HG03575 (cell line): Measurements from ENCODE around the gene ATP7B.

Experiments used
- ATAC-seq: cut with Tn5 transposase; IDR thresholded peaks from one replicate; pipeline ENCODE4 v1.9.1; 2021; ENCODE audit not compliant: unreplicated experiment, insufficient number of reproducible peaks, low FRiP score; ENCODE audit errors: extremely low read depth

Gene ATP7B

GRCh38 chr13:51957377-51958216 lies 53.7 kb downstream of the ATP7B start:
- no peak for ATAC-seq

- ATAC-seq = no peak
Measured at GRCh38 chr13:51956717-51957116, 54.5 kb downstream of the ATP7B start.

GRCh38 chr13:51955816-51956603 lies 55.2 kb downstream of the ATP7B start:
- no peak for ATAC-seq

DNA sequence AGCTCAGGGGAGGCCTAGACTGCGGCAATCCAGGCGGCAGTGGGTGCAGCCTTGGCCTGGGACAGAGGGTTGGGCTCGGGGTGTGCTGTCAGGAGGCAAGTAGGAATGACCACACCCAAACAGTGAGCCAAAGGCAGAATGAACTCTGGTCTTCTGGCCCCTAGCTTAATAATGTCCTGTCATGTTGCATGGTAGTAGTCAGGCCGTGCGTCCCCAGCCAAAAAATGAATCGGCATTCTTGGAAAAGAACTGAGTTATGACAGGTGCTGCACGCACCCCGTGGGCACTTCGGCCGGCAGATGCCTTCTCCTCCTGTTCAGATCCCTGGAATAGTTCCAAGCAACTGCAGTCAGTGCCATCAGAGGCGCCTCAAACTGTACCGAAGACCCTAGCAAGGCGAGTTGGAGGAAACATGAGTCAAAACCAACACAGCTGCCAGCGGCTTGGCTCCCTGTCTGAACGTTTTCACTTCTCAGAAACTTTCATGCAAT lies 55.9 kb downstream of the ATP7B start:
- ATAC-seq = no peak

DNA sequence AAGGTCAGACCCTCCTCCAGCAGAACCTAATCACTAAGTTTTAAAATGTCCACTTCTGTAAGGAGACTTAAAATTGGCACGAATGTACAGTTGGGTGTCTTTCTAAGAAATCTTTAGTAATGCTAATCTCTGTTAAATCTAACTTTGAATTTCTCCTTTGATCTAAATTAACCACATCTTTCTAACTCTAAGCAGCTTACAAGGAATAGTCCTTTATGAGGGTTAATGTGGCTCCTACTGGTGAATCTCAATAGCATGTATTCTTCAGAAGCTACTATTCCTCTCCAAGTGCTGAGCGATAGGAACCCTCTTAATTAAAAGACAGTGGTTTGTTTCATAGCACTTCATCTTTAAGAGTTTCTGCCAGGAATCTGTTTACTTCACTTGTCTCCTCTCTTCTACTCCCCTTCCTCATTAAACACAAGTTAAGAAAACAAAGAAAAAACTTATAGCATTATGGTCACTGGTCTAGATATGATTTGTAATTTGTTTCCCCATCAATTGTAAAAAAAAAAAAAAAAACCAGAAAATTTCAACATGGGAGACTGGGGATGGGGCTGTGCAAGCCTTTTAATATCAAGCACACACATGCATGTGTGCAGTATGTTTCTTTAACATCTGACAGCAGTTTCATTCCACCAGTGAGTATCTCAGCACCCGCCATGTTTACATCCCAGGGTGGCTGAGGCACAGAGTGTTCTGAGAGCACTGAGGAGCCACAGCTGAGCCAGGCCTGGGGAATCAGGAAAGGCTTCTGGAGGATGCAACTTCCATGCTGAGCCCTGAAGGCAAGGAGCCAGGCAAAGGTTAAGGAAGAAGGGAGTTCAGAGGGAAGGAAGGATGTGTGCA lies 57.7 kb downstream of the ATP7B start:
- no peak for ATAC-seq

GRCh38 chr13:51950722-51951121 lies 60.5 kb downstream of the ATP7B start:
- ATAC-seq = no peak

GRCh38 chr13:51946163-51946669 lies 65.0 kb downstream of the ATP7B start:
- ATAC-seq = no peak

GRCh38 chr13:51945149-51945548 lies 66.1 kb downstream of the ATP7B start:
- ATAC-seq = no peak

DNA sequence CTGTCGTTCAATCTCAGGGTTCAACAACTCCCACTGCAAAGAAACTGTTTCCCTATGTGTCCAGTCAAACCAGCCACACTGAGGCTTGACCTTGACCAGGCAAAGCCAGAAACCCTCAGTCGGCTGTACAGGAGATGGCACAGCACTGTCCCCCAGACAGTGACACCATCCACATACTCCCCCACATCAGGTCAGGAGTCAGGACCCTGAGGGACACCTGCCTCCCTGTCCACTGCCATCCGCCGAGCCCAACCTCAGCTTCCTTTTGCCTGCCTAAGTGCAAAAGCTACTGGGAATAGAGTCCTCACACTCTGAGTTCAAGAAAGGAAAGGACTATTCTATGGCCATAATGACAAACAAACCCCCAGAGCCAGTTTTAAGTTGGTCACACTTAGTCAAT lies 66.8 kb downstream of the ATP7B start:
- ATAC-seq = no peak

GRCh38 chr13:51943721-51944120 lies 67.5 kb downstream of the ATP7B start:
- no peak for ATAC-seq

GRCh38 chr13:51942189-51942588 lies 69.1 kb downstream of the ATP7B start:
- no peak for ATAC-seq

- no peak for ATAC-seq
Measured at GRCh38 chr13:51938454-51938853, 72.8 kb downstream of the ATP7B start.

DNA sequence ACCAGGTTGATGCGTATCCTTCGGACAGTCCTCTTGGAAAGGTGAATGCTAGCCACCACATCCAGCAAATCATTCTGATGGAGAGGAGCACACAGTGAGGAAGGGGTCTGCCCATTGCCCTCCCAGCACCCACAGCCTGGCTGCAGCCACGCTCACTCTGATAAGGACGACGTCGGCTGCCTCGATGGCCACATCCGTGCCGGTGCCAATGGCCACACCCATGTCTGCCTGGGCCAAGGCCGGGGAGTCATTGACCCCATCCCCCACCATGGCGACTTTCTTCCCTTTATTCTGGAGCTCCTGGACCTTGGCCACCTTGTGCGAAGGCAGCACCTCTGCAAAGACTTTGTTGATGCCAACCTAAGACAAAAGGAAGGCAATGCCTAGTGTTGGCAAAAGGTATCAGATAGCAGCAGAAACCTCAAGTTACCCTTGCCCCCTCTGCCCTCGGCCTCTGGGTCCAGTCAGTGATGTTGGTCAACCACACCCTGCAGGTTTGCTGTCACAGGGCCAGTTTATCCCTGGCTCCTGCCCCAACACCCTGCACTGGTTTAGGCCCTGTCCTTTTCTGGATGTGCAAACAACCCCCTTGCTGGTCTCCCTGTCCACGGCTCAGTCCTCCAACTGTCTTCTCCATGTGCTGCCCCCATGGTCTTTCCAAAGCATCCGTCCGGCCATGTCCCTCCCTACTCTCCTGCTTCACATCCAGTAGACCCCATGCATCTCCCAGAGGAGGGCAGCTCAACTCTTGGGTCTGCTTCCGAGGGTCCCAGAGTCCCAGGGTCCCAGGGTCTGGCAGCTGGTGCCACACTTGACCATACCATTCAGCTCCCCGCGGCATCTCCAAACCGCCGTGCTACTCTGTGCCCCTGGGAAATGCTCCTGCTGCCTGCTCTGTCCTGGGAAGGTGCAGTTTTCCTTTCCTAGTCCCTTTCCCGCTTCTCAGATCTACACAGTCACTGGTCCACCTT lies 73.6 kb downstream of the ATP7B start:
- ATAC-seq = no peak

- no peak for ATAC-seq
Measured at GRCh38 chr13:51935326-51936171, 75.7 kb downstream of the ATP7B start.

GRCh38 chr13:51934461-51935087 lies 76.7 kb downstream of the ATP7B start:
- ATAC-seq = no peak

GRCh38 chr13:51933466-51934058 lies 77.7 kb downstream of the ATP7B start:
- no peak for ATAC-seq
